Panc1 (cell line): Measurements from ENCODE around the gene PDZK1IP1.

Source experiments
- CTCF ChIP-seq: fragments of 450-650 bp; IDR thresholded peaks from 2 replicates; pipeline ENCODE4 v1.5.1; 2017; ENCODE audit warnings: mild to moderate bottlenecking
- REST ChIP-seq, 2 experiments: IDR thresholded peaks; 2 replicates each; pipeline ENCODE4 v1.6.1; 2011 to 2012; ENCODE audit warnings: low read depth in 2 of 2, control low read depth in 1 of 2, low read length in 1 of 2, mild to moderate bottlenecking in 1 of 2, moderate library complexity in 1 of 2; ENCODE audit not compliant: insufficient read depth in 1 of 2

GRCh38 chr1:47223921-47224675, 34.3 kb upstream of the PDZK1IP1 start:
- TF ChIP-seq CTCF (no peak), REST (IDR thresholded peaks at IDR 0.05; ENCODE audit: insufficient read depth in 1 of 2, low read depth in 2 of 2, low read length in 1 of 2) (no peak)
